ENCODE measurements around the gene TDP2.
"Not testable (repeated sequence)": the region's sequence is repeated elsewhere in the genome, so short reads cannot be mapped to it uniquely, and the experiment has no call there.

Gene TDP2

GRCh38 chr6:24646771-24647170 is 19.9 kb downstream of the TDP2 start:
- DNase-seq (ENCODE audit: low spot score) = no peak

- DNase-seq (ENCODE audit: low spot score) = no peak
Observed at GRCh38 chr6:24644377-24644776, 22.3 kb downstream of the TDP2 start.

- no peak for DNase-seq (ENCODE audit: low spot score)
Observed at GRCh38 chr6:24643920-24644319, 22.8 kb downstream of the TDP2 start.

- no peak for DNase-seq (ENCODE audit: low spot score)
Observed at GRCh38 chr6:24642061-24642460, 24.6 kb downstream of the TDP2 start.

GRCh38 chr6:24640631-24641030 is 26.1 kb downstream of the TDP2 start:
- not testable (repeated sequence) for DNase-seq (ENCODE audit: low spot score)

GRCh38 chr6:24640166-24640565 is 26.5 kb downstream of the TDP2 start:
- no peak for DNase-seq (ENCODE audit: low spot score)

- DNase-seq (ENCODE audit: low spot score) = no peak
Observed at GRCh38 chr6:24636681-24637080, 30.0 kb downstream of the TDP2 start.

GRCh38 chr6:24632573-24632972 is 34.1 kb downstream of the TDP2 start:
- no peak for DNase-seq (ENCODE audit: low spot score)

GRCh38 chr6:24631671-24632070 is 35.0 kb downstream of the TDP2 start:
- DNase-seq (ENCODE audit: low spot score) = no peak

GRCh38 chr6:24630856-24631505 is 35.7 kb downstream of the TDP2 start:
- DNase-seq (ENCODE audit: low spot score) = no peak

- no peak for DNase-seq (ENCODE audit: low spot score)
Observed at GRCh38 chr6:24621626-24622289, 44.9 kb downstream of the TDP2 start.

GRCh38 chr6:24620637-24621036 is 46.1 kb downstream of the TDP2 start:
- DNase-seq (ENCODE audit: low spot score) = no peak

GRCh38 chr6:24619661-24620060 is 47.0 kb downstream of the TDP2 start:
- no peak for DNase-seq (ENCODE audit: low spot score)

- no peak for DNase-seq (ENCODE audit: low spot score)
Observed at GRCh38 chr6:24614648-24615047, 52.1 kb downstream of the TDP2 start.

- no peak for DNase-seq (ENCODE audit: low spot score)
Observed at GRCh38 chr6:24614043-24614420, 52.7 kb downstream of the TDP2 start.

- no peak for DNase-seq (ENCODE audit: low spot score)
Observed at GRCh38 chr6:24613361-24614042, 53.2 kb downstream of the TDP2 start.

GRCh38 chr6:24610672-24611071 is 56.0 kb downstream of the TDP2 start:
- no peak for DNase-seq (ENCODE audit: low spot score)

GRCh38 chr6:24607310-24608105 is 59.2 kb downstream of the TDP2 start:
- no peak for DNase-seq (ENCODE audit: low spot score)

- DNase-seq (ENCODE audit: low spot score) = no peak
Observed at GRCh38 chr6:24606200-24606930, 60.3 kb downstream of the TDP2 start.

- no peak for DNase-seq (ENCODE audit: low spot score)
Observed at GRCh38 chr6:24603241-24603640, 63.5 kb downstream of the TDP2 start.

- no peak for DNase-seq (ENCODE audit: low spot score)
Observed at GRCh38 chr6:24600903-24601302, 65.8 kb downstream of the TDP2 start.

All from activated CD4-positive, alpha-beta T cell treated with anti-CD3 and anti-CD28 coated beads, Interleukin-2, Interleukin-4, amounts not matched to agents 100 ng/mL and 50 ng/mL, durations not matched to agents 16 hours and 8 hours (primary cell).